Upper lobe of left lung (tissue), 6 donors: ENCODE results near the gene TMEM18. TPM values are rescaled to one million over a fixed set of nuclear protein-coding genes. Genes with fewer than 3 reads are reported as not detected.
A peak's percentile ranks its signal among the peaks of the same experiment; 100 is the strongest.

Experiments
- ATAC-seq, 2 donors: fragments of 200-7000 bp; cut with Tn5 transposase; one replicate each; pipeline ENCODE4 v1.9.1; 2022; ENCODE audit warnings: mild to moderate bottlenecking in 2 of 2, moderate library complexity in 2 of 2; ENCODE audit not compliant: low FRiP score in 2 of 2
- DNase-seq, 2 donors: peaks; one replicate each; pipeline ENCODE4 v3.0.0-alpha.2; 2019 to 2020
- H3K27ac ChIP-seq, 4 donors: fragments of 200-600 bp; sonication (generic); one replicate each; pipeline ENCODE4 v1.5.1; 2016 to 2019
- H3K27me3 ChIP-seq, 4 donors: fragments of 200-600 bp; sonication (generic); one replicate each; pipeline ENCODE4 v1.5.1; 2017 to 2019
- H3K36me3 ChIP-seq, 4 donors: fragments of 200-600 bp; sonication (generic); one replicate each; pipeline ENCODE4 v1.5.1; 2016 to 2019
- H3K4me1 ChIP-seq, 4 donors: fragments of 200-600 bp; sonication (generic); one replicate each; pipeline ENCODE4 v1.5.1; 2018 to 2019
- H3K4me3 ChIP-seq, 4 donors: fragments of 200-600 bp; sonication (generic); one replicate each; pipeline ENCODE4 v1.5.1; 2017 to 2019; ENCODE audit warnings: mild to moderate bottlenecking in 2 of 4, moderate library complexity in 1 of 4
- H3K9me3 ChIP-seq, 4 donors: fragments of 200-600 bp; sonication (generic); one replicate each; pipeline ENCODE4 v1.5.1; 2018 to 2019
- CTCF ChIP-seq, 6 experiments: fragments of 450-650 bp in 4 of 6; fragments of 200-600 bp in 2 of 6; sonication (generic) in 2 of 6; IDR thresholded peaks; one replicate each; pipeline ENCODE4 v1.5.1; 2016 to 2019; ENCODE audit warnings: antibody characterized with exemption in 6 of 6
- EP300 ChIP-seq, 4 donors: sonication (generic); formaldehyde crosslinking; IDR thresholded peaks; one replicate each; pipeline ENCODE4 v1.5.1; 2017; ENCODE audit warnings: antibody characterized with exemption in 4 of 4, control low read depth in 2 of 4
- POLR2A ChIP-seq, 4 donors: fragments of 450-650 bp; IDR thresholded peaks; one replicate each; pipeline ENCODE4 v1.5.1; 2016 to 2017; ENCODE audit warnings: antibody characterized with exemption in 4 of 4, mild to moderate bottlenecking in 2 of 4
- POLR2AphosphoS5 ChIP-seq, 2 donors: sonication (generic); formaldehyde crosslinking; IDR thresholded peaks; one replicate each; pipeline ENCODE4 v1.5.1; 2017; ENCODE audit warnings: antibody characterized with exemption in 2 of 2
- WGBS, 2 donors: methylation state at CpG; one replicate each; pipeline ENCODE4 v1.1.5; 2017 to 2018; 5-methylcytosine and 5-hydroxymethylcytosine counted together
- total RNA-seq, 6 donors: library from RNA; depleted of rRNA in 4 of 6; stranded (reverse); fragments of >200 nt in 4 of 6; gene quantifications; one replicate each; pipeline versions ENCODE4 v1.1.0 to v1.2.1, GENCODE V29; 2016 to 2021
- donor health status: DM: no; HTN: no; CAD: no; lungs with moderate emphysema.
- donor health status: DM: no; HTN: yes; CAD: no; lungs with severe emphysema.

TMEM18 gene
- total RNA-seq, 6 donors from 2014 or later: 5.0 to 31.4 (median 17.3) TPM

- Histone ChIP-seq H3K36me3 (peaks cover 0 to 44% (median 35%) of the 10 kb centered on the region in 4 donors), H3K4me3 (no peak overlapping the region), H3K27ac (no peak overlapping the region), H3K4me1 (peaks cover 6 to 13% (median 9%) of the 10 kb centered on the region in 4 donors), H3K27me3 (no peaks in the 10 kb centered on the region), H3K9me3 (no peaks in the 10 kb centered on the region)
- ATAC-seq (no peak), DNase-seq (no peak)
- no peak for TF ChIP-seq EP300 (IDR thresholded peaks at IDR 0.05)
- TF ChIP-seq POLR2A (IDR thresholded peaks at IDR 0.05): no peak
- TF ChIP-seq POLR2AphosphoS5 (IDR thresholded peaks at IDR 0.05): no peak
- TF ChIP-seq CTCF (IDR thresholded peaks at IDR 0.05): no peak
- 87 to 90% methylated on average over 9 of the region's 9 CpGs for WGBS, 2 donors
Measured at GRCh38 chr2:674321-674985, 2.8 kb downstream of the TMEM18 start.

DNA sequence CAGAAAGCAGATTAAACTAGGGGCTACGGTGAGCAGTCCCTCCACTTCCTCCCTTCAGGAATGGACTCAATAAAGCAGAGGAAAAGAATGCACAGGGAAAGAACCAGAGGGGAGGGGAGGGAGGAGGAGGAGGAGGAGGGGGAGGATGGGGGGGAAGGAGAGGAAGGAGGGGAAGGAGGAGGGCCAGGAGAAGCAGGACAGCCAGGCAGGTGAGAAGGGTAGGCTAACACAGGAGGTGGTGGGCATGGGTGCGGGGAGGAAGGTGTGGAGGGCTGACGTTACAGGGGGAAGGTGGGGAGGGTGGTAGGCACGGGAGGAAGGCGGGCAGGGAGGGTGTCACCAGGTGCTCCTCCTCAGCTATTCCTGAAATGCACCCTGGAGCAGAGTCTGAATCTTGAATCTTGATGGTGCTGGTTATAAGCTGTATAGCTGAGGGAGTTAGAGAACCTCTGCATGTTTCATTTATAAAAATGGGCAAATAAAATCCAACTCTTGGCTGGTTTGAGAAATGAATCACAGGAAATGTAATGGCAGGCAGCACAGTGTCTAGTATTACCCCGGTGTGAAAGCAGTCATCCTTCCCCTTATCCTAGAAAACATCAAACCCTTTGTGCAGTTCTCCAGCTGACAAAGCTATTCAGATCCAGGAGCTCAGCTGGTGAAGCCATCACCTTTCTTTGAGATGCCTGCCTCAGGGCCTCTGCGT is 3.4 kb downstream of the TMEM18 start:
- no peak overlapping the region for H3K4me3 ChIP-seq
- peaks cover 6 to 51% (median 42%) of the 10 kb centered on the region in 4 donors for H3K36me3 ChIP-seq
- no peak for TF ChIP-seq CTCF (IDR thresholded peaks at IDR 0.05)
- TF ChIP-seq POLR2A (IDR thresholded peaks at IDR 0.05): no peak
- TF ChIP-seq POLR2AphosphoS5 (IDR thresholded peaks at IDR 0.05): no peak
- no peak for TF ChIP-seq EP300 (IDR thresholded peaks at IDR 0.05)
- ATAC-seq (no peak), DNase-seq (no peak)
- no peak overlapping the region for H3K27ac ChIP-seq
- no peaks in the 10 kb centered on the region for H3K27me3 ChIP-seq
- WGBS, 2 donors: 75 to 76% methylated on average over 7 of the region's 7 CpGs
- peaks cover 6 to 13% (median 9%) of the 10 kb centered on the region in 4 donors for H3K4me1 ChIP-seq
- no peaks in the 10 kb centered on the region for H3K9me3 ChIP-seq

GRCh38 chr2:673016-673415 is 4.2 kb downstream of the TMEM18 start:
- DNase-seq (no peak), ATAC-seq (no peak)
- H3K4me3 ChIP-seq: no peak overlapping the region
- no peaks in the 10 kb centered on the region for H3K27me3 ChIP-seq
- H3K36me3 ChIP-seq: peaks cover 9 to 58% (median 49%) of the 10 kb centered on the region in 4 donors
- no peaks in the 10 kb centered on the region for H3K9me3 ChIP-seq
- WGBS, 2 donors: 89 to 91% methylated on average over 6 to 8 of the region's 9 CpGs
- H3K27ac ChIP-seq: no peak overlapping the region
- no peak for TF ChIP-seq POLR2AphosphoS5 (IDR thresholded peaks at IDR 0.05)
- TF ChIP-seq EP300 (IDR thresholded peaks at IDR 0.05): no peak
- TF ChIP-seq POLR2A (IDR thresholded peaks at IDR 0.05): no peak
- no peak for TF ChIP-seq CTCF (IDR thresholded peaks at IDR 0.05)
- peaks cover 5 to 11% (median 8%) of the 10 kb centered on the region in 4 donors for H3K4me1 ChIP-seq

DNA sequence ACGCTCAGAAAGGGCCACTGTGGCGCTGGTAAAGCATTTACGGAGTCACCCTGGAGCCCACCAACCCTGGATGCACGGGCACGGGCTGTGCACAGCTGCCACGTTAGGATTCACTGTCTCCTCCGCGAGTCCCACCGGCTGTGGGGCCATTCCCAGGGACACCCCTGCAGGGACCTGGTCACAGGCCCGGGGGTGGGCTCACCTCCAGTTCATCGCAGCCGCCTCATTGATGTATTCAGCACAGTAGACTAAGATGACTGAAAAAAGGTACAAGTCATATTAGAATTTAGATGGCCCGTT is 4.7 kb downstream of the TMEM18 start:
- Histone ChIP-seq H3K9me3 (no peaks in the 10 kb centered on the region), H3K4me1 (peaks cover 4 to 9% (median 8%) of the 10 kb centered on the region in 4 donors), H3K27ac (no peak overlapping the region), H3K4me3 (no peak overlapping the region), H3K36me3 (peaks cover 9 to 62% (median 51%) of the 10 kb centered on the region in 4 donors), H3K27me3 (no peaks in the 10 kb centered on the region)
- ATAC-seq (no peak), DNase-seq (peak in 1 of 2 donors; percentile 63)
- 94 to 96% methylated on average over 10 to 13 of the region's 13 CpGs for WGBS, 2 donors
- TF ChIP-seq CTCF (IDR thresholded peaks at IDR 0.05) (no peak), POLR2A (IDR thresholded peaks at IDR 0.05) (no peak), EP300 (IDR thresholded peaks at IDR 0.05) (no peak), POLR2AphosphoS5 (IDR thresholded peaks at IDR 0.05) (no peak)
